Endodermal cell (in vitro differentiated cells): Measurements from ENCODE around the gene ELL2. TPM values are rescaled to one million over a fixed set of nuclear protein-coding genes. Genes with fewer than 3 reads are reported as not detected.

Source experiments
- DNase-seq: peaks from one replicate; pipeline ENCODE4 v3.0.0-alpha.2; 2017
- H3K27ac ChIP-seq: 2 replicates; pipeline ENCODE4 v1.5.1; 2013; ENCODE audit warnings: mild to moderate bottlenecking, low read depth, low read length, moderate library complexity
- H3K27me3 ChIP-seq: 2 replicates; pipeline ENCODE4 v1.6.1; 2013; ENCODE audit warnings: mild to moderate bottlenecking, low read length, moderate library complexity; ENCODE audit not compliant: insufficient read depth, control insufficient read depth, poor library complexity, severe bottlenecking
- H3K36me3 ChIP-seq: 2 replicates; pipeline ENCODE4 v1.7.0; 2013; ENCODE audit warnings: mild to moderate bottlenecking, low read length, moderate library complexity; ENCODE audit not compliant: control insufficient read depth, insufficient read depth
- H3K4me1 ChIP-seq: one replicate; pipeline ENCODE4 v1.7.0; 2013; ENCODE audit warnings: low read length; ENCODE audit not compliant: control insufficient read depth, insufficient read depth
- H3K4me3 ChIP-seq: 2 replicates; pipeline ENCODE4 v1.5.1; 2013; ENCODE audit warnings: mild to moderate bottlenecking, low read length, moderate library complexity
- H3K9ac ChIP-seq: 2 replicates; pipeline ENCODE4 v1.6.1; 2013; ENCODE audit warnings: mild to moderate bottlenecking, low read length, moderate library complexity; ENCODE audit not compliant: poor library complexity, severe bottlenecking; ENCODE audit errors: extremely low read depth
- H3K9me3 ChIP-seq: 2 replicates; pipeline ENCODE4 v1.6.1; 2013; ENCODE audit warnings: mild to moderate bottlenecking, low read length, moderate library complexity; ENCODE audit not compliant: control insufficient read depth
- H3K27ac Mint-ChIP-seq: 2 replicates; pipeline ENCODE4 v1.8.0; 2020; ENCODE audit warnings: mixed read lengths
- H3K27me3 Mint-ChIP-seq: 2 replicates; pipeline ENCODE4 v1.8.0; 2021; ENCODE audit warnings: mild to moderate bottlenecking, mixed read lengths; ENCODE audit not compliant: insufficient read depth
- H3K36me3 Mint-ChIP-seq: 2 replicates; pipeline ENCODE4 v1.8.0; 2020; ENCODE audit warnings: low read depth, mixed read lengths
- H3K4me1 Mint-ChIP-seq: 2 replicates; pipeline ENCODE4 v1.8.0; 2020; ENCODE audit warnings: mixed read lengths
- H3K4me3 Mint-ChIP-seq: 2 replicates; pipeline ENCODE4 v1.8.0; 2020; ENCODE audit warnings: mild to moderate bottlenecking, moderate library complexity, mixed read lengths
- H3K9me3 Mint-ChIP-seq: 2 replicates; pipeline ENCODE4 v1.8.0; 2020; ENCODE audit warnings: mild to moderate bottlenecking, mixed read lengths
- CTCF ChIP-seq: fragments of 200-600 bp; sonication (generic); conservative IDR thresholded peaks from 2 replicates; pipeline ENCODE4 v1.5.0; 2021; ENCODE audit warnings: antibody characterized with exemption, mild to moderate bottlenecking
- WGBS, 2 experiments: methylation state at CpG; one replicate each; pipeline versions ENCODE4 v1.1.5 to v1.1.7; 2013; ENCODE audit warnings: missing lambda C conversion rate in 2 of 2, mixed read lengths in 1 of 2; ENCODE audit not compliant: insufficient coverage in 1 of 2, insufficient read length in 1 of 2; 5-methylcytosine and 5-hydroxymethylcytosine counted together
- total RNA-seq, 2 donors: library from RNA; stranded (reverse); fragmentation: NEBNext Ultra II Directional in 1 of 2; extraction: Animal tissue kit (Norgen Biotek cat#: 25700) in 1 of 2; gene quantifications; 2 replicates in 1 of 2; 3 replicates in 1 of 2; pipeline ENCODE4 v1.2.1, GENCODE V29; 2021

The ELL2 gene
- total RNA-seq, 2 donors from 2014 or later: 28.6 to 44.1 TPM

- H3K9me3 ChIP-seq: no peaks in the 10 kb centered on the region
- no peaks in the 10 kb centered on the region for H3K36me3 Mint-ChIP-seq
- TF ChIP-seq CTCF: no peak
These were observed 93.5 kb downstream of the ELL2 start for GRCh38 chr5:95868136-95868535.

GRCh38 chr5:95866435-95867040 is 95.1 kb downstream of the ELL2 start:
- no peaks in the 10 kb centered on the region for H3K9me3 ChIP-seq
- 90% methylated on average over 1 of the region's 1 CpG; no CpG with 5 or more reads in 1 of the 2 experiments for WGBS, 2 experiments
- Mint-ChIP-seq H3K27me3 (no peaks in the 10 kb centered on the region), H3K4me1 (peaks cover 33% of the 10 kb centered on the region), H3K9me3 (no peaks in the 10 kb centered on the region), H3K27ac (no peak overlapping the region), H3K36me3 (no peaks in the 10 kb centered on the region), H3K4me3 (no peak overlapping the region)
- peaks cover 18% of the 10 kb centered on the region for H3K4me1 ChIP-seq
- no peak for TF ChIP-seq CTCF
- no peaks in the 10 kb centered on the region for H3K36me3 ChIP-seq
- DNase-seq: no peak
- no peak overlapping the region for H3K4me3 ChIP-seq
- no peak overlapping the region for H3K9ac ChIP-seq
- H3K27ac ChIP-seq: no peak overlapping the region
- no peaks in the 10 kb centered on the region for H3K27me3 ChIP-seq

More at GRCh38 chr5:95868136-95868535, 93.5 kb downstream of the ELL2 start:
- H3K9ac ChIP-seq: no peak overlapping the region
- WGBS, 2 experiments: 82 to 96% methylated on average over 3 to 4 of the region's 4 CpGs
- DNase-seq: no peak
- no peak overlapping the region for H3K4me3 ChIP-seq
- H3K27ac ChIP-seq: no peak overlapping the region
- H3K9me3 Mint-ChIP-seq: no peaks in the 10 kb centered on the region
- H3K36me3 ChIP-seq: no peaks in the 10 kb centered on the region
- H3K4me1 ChIP-seq: peaks cover 12% of the 10 kb centered on the region
- no peak overlapping the region for H3K4me3 Mint-ChIP-seq
- peaks cover 18% of the 10 kb centered on the region for H3K4me1 Mint-ChIP-seq
- H3K27me3 Mint-ChIP-seq: no peaks in the 10 kb centered on the region
- no peak overlapping the region for H3K27ac Mint-ChIP-seq
- no peaks in the 10 kb centered on the region for H3K27me3 ChIP-seq

DNA sequence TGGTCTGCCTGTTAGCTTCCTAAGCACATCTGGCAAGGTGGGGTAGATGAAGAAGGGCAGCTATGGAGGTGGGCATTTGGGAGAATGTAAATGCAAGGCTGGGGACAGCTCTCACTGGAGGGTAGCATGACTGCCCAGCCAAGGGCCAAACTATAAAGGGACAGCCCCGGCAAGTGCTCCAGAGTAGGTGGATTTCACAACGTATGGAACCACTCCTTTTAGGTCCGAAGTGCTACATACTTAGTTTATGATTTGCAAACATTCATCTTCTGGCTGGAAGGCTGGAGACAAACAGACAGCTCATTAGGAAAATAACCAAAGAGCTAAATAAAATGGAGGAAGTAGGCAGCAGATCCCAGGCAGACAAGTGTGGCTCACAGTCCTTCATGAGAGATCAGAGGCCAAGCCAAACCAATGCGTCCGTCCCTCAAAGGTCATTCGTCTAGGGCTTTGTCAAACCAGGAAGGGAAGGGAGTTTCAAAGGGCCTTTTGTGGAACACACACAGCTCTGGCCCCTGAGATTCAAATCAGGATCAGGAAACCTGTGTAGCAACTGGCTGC is 96.6 kb downstream of the ELL2 start:
- no peak for TF ChIP-seq CTCF
- Histone ChIP-seq H3K27ac (no peak overlapping the region), H3K9ac (no peak overlapping the region), H3K36me3 (no peaks in the 10 kb centered on the region), H3K4me1 (peaks cover 19% of the 10 kb centered on the region), H3K9me3 (no peaks in the 10 kb centered on the region), H3K4me3 (no peak overlapping the region), H3K27me3 (no peaks in the 10 kb centered on the region)
- Mint-ChIP-seq H3K4me3 (no peak overlapping the region), H3K4me1 (peaks cover 43% of the 10 kb centered on the region), H3K9me3 (no peaks in the 10 kb centered on the region), H3K27ac (no peak overlapping the region), H3K27me3 (no peaks in the 10 kb centered on the region), H3K36me3 (no peaks in the 10 kb centered on the region)
- 74 to 90% methylated on average over 6 of the region's 6 CpGs for WGBS, 2 experiments
- DNase-seq: no peak
